GM04503 (cell line): ENCODE data around the gene REM1.
"Not testable (repeated sequence)": the region's sequence is repeated elsewhere in the genome, so short reads cannot be mapped to it uniquely, and the experiment has no call there.

Experiments used
- DNase-seq: peaks from one replicate; pipeline ENCODE4 v3.0.0-alpha.2; 2012; ENCODE audit warnings: low read depth

REM1 gene

DNA sequence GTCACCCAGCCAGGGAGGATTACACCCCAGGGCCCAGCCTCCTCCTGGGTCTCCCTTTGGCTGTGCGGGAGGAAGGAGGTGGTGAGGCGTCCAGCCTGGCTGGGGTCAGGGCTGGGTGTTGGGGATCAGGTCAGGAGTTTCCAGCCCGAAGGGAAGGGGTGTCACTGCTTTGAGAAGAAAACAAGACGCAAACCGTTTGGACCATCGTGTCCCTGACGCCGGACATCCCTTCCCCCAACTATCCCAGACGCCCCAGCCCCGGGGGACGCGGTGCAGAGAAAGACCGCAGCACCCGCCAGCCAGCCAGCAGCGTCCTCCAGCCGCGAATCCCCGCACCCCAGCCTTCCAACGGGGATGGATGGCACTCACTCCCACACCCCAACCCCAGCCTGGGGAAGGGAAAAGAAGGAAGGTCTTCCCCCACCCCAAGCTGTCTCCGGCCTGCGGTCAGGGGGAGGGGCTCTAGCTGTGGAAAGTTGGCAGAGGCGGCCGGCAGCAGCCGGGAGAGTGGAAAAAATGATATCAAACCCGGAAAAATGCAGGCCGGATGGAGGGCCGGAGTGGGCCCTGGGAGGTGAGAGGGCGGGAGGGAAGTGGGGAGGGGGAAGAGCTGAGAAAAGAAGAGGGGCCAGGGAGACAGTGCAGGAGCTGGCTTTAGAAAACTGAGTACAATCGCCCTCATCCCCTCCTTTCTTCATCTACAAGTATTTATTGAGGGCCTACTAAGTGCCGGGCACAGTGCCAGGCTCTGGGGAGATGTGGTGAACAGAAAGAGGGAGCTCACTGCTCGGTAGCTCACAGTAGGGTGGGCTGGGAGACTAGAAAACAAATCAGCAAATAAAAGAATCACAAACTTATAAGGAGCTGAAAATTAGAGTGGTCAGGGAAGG is 10.6 kb downstream of the REM1 start:
- no peak for DNase-seq

GRCh38 chr20:31488115-31488514 is 13.0 kb downstream of the REM1 start:
- no peak for DNase-seq

DNA sequence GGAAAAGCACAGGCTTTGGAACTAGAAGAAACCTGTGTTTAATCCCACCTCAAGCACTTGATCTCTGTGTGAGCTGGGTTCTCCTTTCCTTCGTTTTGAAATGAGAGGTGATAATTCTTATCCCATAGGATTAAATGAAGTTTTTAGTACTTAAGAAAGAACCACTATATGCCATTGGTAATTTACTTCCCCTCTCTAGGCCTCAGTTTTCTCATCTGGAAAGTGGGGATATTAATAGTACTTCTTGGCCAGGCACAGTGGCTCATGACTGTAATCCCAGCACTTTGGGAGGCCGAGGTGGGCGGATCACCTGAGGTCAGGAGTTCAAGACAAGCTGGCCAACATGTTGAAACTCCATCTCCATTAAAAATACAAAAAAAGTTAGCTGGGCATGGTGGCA is 14.1 kb downstream of the REM1 start:
- DNase-seq = no peak

DNA sequence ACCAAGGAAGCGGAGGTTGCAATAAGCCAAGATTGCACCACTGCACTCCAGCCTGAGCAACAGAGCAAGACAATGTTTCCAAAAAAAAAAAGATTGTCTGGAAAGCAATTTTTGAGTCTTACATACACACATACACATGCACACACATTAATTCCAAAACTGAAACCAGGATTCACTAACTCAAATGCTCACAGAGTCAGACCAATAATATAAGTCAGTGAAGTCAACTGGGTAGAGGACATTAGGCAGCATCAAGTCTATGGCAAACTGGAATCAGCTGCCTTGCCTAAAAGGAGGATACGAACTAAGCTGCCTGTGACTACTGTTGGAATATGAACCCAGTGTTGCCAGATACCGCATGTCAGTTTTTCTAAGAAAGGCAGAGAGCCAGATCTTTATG is 15.7 kb downstream of the REM1 start:
- no peak for DNase-seq

DNA sequence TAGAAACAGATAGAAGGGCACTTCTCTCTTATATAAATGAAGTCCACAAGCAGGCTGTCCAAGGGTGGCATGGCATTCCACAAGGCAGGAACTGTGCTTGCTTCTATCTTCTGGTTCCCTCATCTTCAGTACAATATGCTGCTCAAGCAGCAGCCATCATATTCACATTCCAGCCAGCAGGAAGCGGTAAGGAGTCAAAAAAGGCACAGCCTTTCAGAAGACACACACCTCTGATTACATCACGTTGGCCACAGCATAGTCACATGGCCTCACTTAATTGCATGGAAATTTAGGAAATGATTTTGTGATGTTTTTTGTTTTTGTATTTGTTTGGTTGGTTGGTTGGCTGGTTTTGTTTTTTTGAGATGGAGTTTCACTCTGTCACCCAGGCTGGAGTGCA is 19.0 kb downstream of the REM1 start:
- DNase-seq = peak; percentile 19

- DNase-seq = peak; percentile 47
Observed at GRCh38 chr20:31496761-31497295, 21.7 kb downstream of the REM1 start.

- peak; percentile 81 for DNase-seq
Observed at GRCh38 chr20:31497838-31498540, 22.9 kb downstream of the REM1 start.

GRCh38 chr20:31500527-31500926 is 25.4 kb downstream of the REM1 start:
- DNase-seq = no peak

- DNase-seq = peak; percentile 18
Observed at GRCh38 chr20:31502884-31503673, 28.0 kb downstream of the REM1 start.

DNA sequence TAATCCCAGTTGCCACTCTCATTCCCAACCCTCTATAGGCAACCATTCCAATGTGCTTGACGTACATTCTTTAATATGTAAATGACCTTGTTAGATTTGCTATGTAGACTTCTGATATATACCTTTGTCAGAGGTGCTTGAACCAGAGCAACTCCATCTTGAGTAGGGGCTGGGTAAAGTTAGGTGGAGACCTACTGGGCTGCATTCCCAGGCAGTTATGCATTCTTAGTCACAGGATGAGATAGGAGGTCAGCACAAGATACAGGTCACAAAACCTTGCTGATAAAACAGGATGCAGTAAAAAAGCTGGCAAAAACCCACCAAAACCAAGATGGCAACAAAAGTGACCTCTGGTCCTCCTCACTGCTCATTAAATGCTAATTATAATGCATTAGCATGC is 30.8 kb downstream of the REM1 start:
- no peak for DNase-seq

- no peak for DNase-seq
Observed at GRCh38 chr20:31508517-31509244, 33.6 kb downstream of the REM1 start.

DNA sequence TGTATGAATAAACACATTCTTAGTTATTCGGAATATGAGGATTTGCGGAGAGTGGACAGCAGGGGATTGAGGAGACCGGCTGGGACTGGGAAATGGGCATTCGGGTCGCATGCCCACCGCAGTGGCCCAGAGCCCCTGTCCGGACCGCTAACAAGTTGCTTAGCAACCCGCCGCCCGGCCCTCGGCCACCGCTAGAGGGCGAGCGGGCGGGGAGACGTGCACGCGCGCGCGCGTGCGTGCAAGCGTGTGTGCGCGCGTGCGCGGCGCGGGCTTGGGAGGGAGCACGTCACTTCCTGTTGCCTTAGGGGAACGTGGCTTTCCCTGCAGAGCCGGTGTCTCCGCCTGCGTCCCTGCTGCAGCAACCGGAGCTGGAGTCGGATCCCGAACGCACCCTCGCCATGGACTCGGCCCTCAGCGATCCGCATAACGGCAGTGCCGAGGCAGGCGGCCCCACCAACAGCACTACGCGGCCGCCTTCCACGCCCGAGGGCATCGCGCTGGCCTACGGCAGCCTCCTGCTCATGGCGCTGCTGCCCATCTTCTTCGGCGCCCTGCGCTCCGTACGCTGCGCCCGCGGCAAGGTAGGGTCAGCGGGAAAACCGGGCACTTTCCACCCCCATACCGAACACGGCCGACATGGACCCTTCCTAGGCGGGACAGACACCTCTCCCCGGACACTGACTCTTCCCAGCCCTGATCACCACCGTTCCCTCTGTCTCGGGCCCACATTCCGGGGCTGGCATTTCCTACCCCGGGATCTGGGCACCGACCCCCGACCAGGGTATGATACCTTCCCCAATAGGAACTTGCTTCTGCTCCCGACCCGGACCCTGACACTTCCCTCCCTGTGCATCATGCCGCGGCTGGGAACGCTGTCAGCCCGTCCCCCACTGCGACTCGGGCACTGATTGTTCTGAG is 39.3 kb downstream of the REM1 start, which contains the start of gene HM13:
Gene HM13, plus strand, starts transcription at position 289 of the 918 bp plus-strand sequence. Its CDS starts 110 bp downstream, at position 399.
- DNase-seq = peak; percentile 49

GRCh38 chr20:31515072-31515774 is 40.1 kb downstream of the REM1 start:
- no peak for DNase-seq

DNA sequence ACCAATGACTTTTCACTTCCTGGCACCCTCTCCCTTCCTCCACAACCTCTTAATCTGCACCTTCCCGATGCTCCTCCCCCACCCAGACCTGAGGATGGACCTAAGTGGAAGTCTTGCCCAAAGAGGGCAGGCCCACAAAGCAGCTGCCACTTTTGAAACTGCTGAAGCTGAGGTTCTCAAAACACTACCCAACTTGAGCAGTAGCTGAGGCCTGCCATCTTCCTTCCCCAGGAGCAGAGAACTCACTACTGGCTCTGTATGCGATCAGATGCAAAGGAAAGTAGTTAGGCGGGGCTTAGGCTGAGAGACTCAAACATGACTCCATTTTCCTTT is 40.7 kb downstream of the REM1 start:
- no peak for DNase-seq

DNA sequence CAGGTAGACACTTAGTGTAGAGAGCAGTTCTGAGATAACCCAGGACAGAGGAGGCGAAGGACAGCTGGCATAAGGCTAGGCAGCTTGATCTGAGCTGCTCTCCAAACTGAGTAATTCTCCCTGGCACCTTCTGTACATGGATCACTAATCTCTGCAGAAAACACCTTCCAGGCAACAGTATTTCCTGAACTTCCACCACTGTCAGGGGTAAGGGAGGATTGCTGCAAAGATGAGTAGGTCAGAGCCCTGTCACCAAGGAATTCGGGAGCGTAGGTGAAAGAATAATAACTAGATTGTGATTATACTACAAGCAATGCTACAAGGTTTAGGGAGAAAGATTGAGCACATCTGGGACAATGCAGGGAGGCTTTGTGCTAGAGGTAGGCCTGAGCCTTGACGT is 41.1 kb downstream of the REM1 start:
- no peak for DNase-seq

DNA sequence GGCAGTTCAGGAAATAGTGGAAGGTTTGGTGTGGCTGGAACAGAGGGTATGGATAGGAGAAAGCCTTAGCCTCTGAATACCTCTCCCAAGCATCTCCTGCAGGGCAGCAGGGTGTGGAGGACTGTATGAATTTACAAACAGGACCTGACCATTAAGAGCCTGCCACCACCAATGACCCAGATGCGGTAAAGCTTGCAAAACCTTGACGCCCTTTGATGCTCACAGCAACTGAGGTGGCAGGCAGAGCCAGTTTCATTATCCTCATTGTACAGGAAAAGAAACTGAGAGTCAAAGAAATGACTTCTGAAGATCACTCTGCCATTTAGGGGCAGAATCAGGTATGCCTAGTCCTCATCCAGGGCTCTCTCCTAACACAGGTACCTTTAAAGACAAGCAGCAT is 41.6 kb downstream of the REM1 start:
- DNase-seq = no peak

DNA sequence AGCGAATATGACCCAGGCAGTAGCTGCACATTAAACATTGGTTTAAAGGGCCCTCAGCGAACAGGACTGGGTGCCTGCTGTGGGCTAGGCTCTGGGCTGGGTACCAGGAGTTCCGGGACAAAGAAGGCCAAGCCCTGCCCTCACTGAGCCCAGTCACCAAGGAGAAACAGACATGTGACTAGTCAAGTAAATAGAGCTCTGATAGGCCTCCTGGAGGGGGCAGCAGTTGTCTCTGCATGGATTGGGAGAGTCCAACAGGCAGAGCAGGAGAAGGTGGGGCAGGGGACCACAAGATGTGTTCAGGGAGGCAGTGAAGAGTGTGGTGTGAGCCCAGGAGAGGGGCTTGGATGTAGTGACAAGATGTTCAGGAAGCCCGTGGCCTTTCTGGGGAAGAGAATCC is 42.3 kb downstream of the REM1 start:
- peak; percentile 39 for DNase-seq

- DNase-seq = not testable (repeated sequence)
Observed at GRCh38 chr20:31521267-31521666, 46.2 kb downstream of the REM1 start.

GRCh38 chr20:31522731-31523130 is 47.6 kb downstream of the REM1 start:
- no peak for DNase-seq
